Mesenteric fat pad (tissue), 1 donor: ENCODE measurements around the gene KRTAP2-3. TPM values are rescaled to one million over a fixed set of nuclear protein-coding genes. Genes with fewer than 3 reads are reported as not detected.
"Not testable (repeated sequence)": the region's sequence is repeated elsewhere in the genome, so short reads cannot be mapped to it uniquely, and the experiment has no call there.

Experiments
- DNase-seq: peaks from one replicate; pipeline ENCODE4 v3.0.0-alpha.2; 2020; ENCODE audit warnings: low spot score
- total RNA-seq: library from RNA; stranded (reverse); fragmentation: NEBNext Ultra II Directional; extraction: Animal tissue kit (Norgen Biotek cat#: 25700); gene quantifications from one replicate; pipeline ENCODE4 v1.2.1, GENCODE V29; 2021
- donor health status: DM: yes; HTN: yes; CAD: no.

The KRTAP2-3 gene
- total RNA-seq, 1 donor from 2014 or later = not detected

GRCh38 chr17:41037853-41038350, 22.0 kb downstream of the KRTAP2-3 start:
- DNase-seq = no peak

GRCh38 chr17:41034346-41034935, 25.5 kb downstream of the KRTAP2-3 start, which contains the start of gene KRTAP1-3:
KRTAP1-3 (minus strand) TSS chr17:41034874; CDS start chr17:41034821, 53 bp downstream.
- not testable (repeated sequence) for DNase-seq

- DNase-seq = no peak
Observed at GRCh38 chr17:41029633-41030245, 30.2 kb downstream of the KRTAP2-3 start, which contains the start of gene KRTAP1-4. KRTAP1-4 (minus strand) TSS chr17:41030195; CDS start chr17:41030078, 117 bp downstream.

GRCh38 chr17:41026715-41027471, 33.0 kb downstream of the KRTAP2-3 start, which contains the start of gene KRTAP1-5:
KRTAP1-5 (minus strand) TSS chr17:41027208; CDS start chr17:41027155, 53 bp downstream.
- no peak for DNase-seq

- no peak for DNase-seq
Observed at GRCh38 chr17:41024697-41025096, 35.2 kb downstream of the KRTAP2-3 start.

GRCh38 chr17:41020336-41020735, 39.6 kb downstream of the KRTAP2-3 start:
- DNase-seq = no peak

- DNase-seq = no peak
Observed at GRCh38 chr17:41019415-41019814, 40.5 kb downstream of the KRTAP2-3 start.

GRCh38 chr17:41018541-41018940, 41.4 kb downstream of the KRTAP2-3 start:
- DNase-seq = no peak

- DNase-seq = no peak
Observed at GRCh38 chr17:41016578-41017215, 43.2 kb downstream of the KRTAP2-3 start.

GRCh38 chr17:41015454-41015853, 44.5 kb downstream of the KRTAP2-3 start:
- DNase-seq = no peak

GRCh38 chr17:41013606-41014005, 46.3 kb downstream of the KRTAP2-3 start:
- DNase-seq = no peak

GRCh38 chr17:41013181-41013580, 46.7 kb downstream of the KRTAP2-3 start:
- DNase-seq = no peak

GRCh38 chr17:41012326-41013120, 47.4 kb downstream of the KRTAP2-3 start:
- no peak for DNase-seq

GRCh38 chr17:41010441-41010840, 49.5 kb downstream of the KRTAP2-3 start:
- no peak for DNase-seq

GRCh38 chr17:41009936-41010335, 50.0 kb downstream of the KRTAP2-3 start:
- no peak for DNase-seq

GRCh38 chr17:41009301-41009760, 50.6 kb downstream of the KRTAP2-3 start:
- DNase-seq = no peak
